ENCODE results near the gene CDH23. TPM values are rescaled to one million over a fixed set of nuclear protein-coding genes. Genes with fewer than 3 reads are reported as not detected.

The CDH23 gene
- total and polyA plus RNA-seq, 9 of the 15 experiments (the other 6 are each of a cell fraction or from before 2014, with no cell fraction given) = 0.18 to 1.2 (median 0.47) TPM

- 41% methylated on average over 8 of the region's 8 CpGs for WGBS (ENCODE audit: insufficient coverage, low coverage, missing lambda C conversion rate)
- Histone ChIP-seq H2AFZ (ENCODE audit: low read depth, low read length) (peak overlapping the region; percentile 70), H3K4me1 (replicated peaks in 1 of 2; ENCODE audit: control insufficient read depth in 2 of 2, insufficient read depth in 2 of 2, low read length in 2 of 2) (peaks cover 31 to 64% of the 10 kb centered on the region in 2 experiments), H3K27ac (ENCODE audit: extremely low read depth, low read depth, low read length) (peak overlapping the region; percentile 37; the same call in 1 of the 3 replicates), H4K20me1 (replicated peaks; ENCODE audit: control insufficient read depth, insufficient read depth, low read length) (no peaks in the 10 kb centered on the region), H3K4me3 (no peak overlapping the region), H3K9me1 (ENCODE audit: control insufficient read depth, insufficient read depth, low read length) (no peaks in the 10 kb centered on the region), H3K36me3 (ENCODE audit: control insufficient read depth, insufficient read depth, low read length) (no peaks in the 10 kb centered on the region), H3K4me2 (ENCODE audit: insufficient read depth, low read length) (peak overlapping the region; percentile 28; the same call in 1 of the 2 replicates), H3K9ac (ENCODE audit: insufficient read depth in 1 of 2, low read depth in 2 of 2, low read length in 2 of 2) (peak overlapping the region; percentile 9 to 73), H3K27me3 (ENCODE audit: control insufficient read depth in 2 of 2, insufficient read depth in 2 of 2, low read length in 2 of 2) (no peaks in the 10 kb centered on the region; a peak in 1 of 5 replicates), H3K9me3 (replicated peaks; ENCODE audit: control insufficient read depth, insufficient read depth, low read depth, low read length) (no peaks in the 10 kb centered on the region), H3K79me2 (ENCODE audit: control insufficient read depth, insufficient read depth, low read length) (no peaks in the 10 kb centered on the region)
- ATAC-seq = peak; percentile 48
- peak; percentile 63 for FAIRE-seq
- ChIA-PET POLR2A (interaction anchor here (0.6 to 2.2 kb wide), 8 partner anchors 8 to 141 kb away, joined by 3 to 8 read pairs (median 3); partner anchors contain the start of gene C10orf105), CTCF (ENCODE audit: low intra/inter-chr PET ratio) (interaction anchor here (1.1 kb wide), 1 partner anchor 168 kb away, joined by 3 read pairs; no protein-coding TSS in a partner anchor)
- in situ Hi-C loops (cut with MboI) (no loop called here), intact Hi-C loops (cut with micrococcal nuclease) (loop anchor here (2.0 kb wide), 1 partner anchor 19 kb away; no protein-coding TSS in a partner anchor)
- peak in 2 of 4 experiments; percentile 42 to 63 for DNase-seq (ENCODE audit: extremely low read depth in 1 of 4, low spot score in 3 of 4)
- no TSS peak for BruUV-seq (replicated peaks)
- TF ChIP-seq HDGF (IDR thresholded peaks at IDR 0.05) = peak; percentile 81
- TF ChIP-seq PRPF4 (IDR thresholded peaks at IDR 0.05; ENCODE audit: insufficient read depth, low read depth, low read length, poor library complexity, severe bottlenecking) = no peak
- no peak for TF ChIP-seq ZKSCAN8 (CRISPR knock-in tag; IDR thresholded peaks at IDR 0.05)
- TF ChIP-seq KDM1A (IDR thresholded peaks at IDR 0.05) = peak in 1 of 2 experiments; percentile 58; a peak in 2 of 4 replicates
- TF ChIP-seq NCOA1 (IDR thresholded peaks at IDR 0.05; ENCODE audit: low read depth) = peak; percentile 27; the same call in 1 of the 2 replicates
- TF ChIP-seq STAT5A (IDR thresholded peaks at IDR 0.05; ENCODE audit: borderline replicate concordance, low read length) = no peak
- TF ChIP-seq ZNF511 (CRISPR knock-in tag; IDR thresholded peaks at IDR 0.05) = no peak
- no peak for TF ChIP-seq POLR2B (IDR thresholded peaks at IDR 0.05; ENCODE audit: low read depth, partially characterized antibody)
- 0 out of 2 replicates have a peak, but pooled peaks have one; percentile 12 for TF ChIP-seq CXXC5 (CRISPR knock-in tag; IDR thresholded peaks at IDR 0.05)
- no peak for TF ChIP-seq FOXJ3 (CRISPR knock-in tag; IDR thresholded peaks at IDR 0.05)
- no peak for TF ChIP-seq WHSC1 (IDR thresholded peaks at IDR 0.05; ENCODE audit: low read length)
- no peak for TF ChIP-seq RBFOX2 (IDR thresholded peaks at IDR 0.05; ENCODE audit: low read depth, low read length)
- no peak for TF ChIP-seq DNMT1 (IDR thresholded peaks at IDR 0.05)
- no peak for TF ChIP-seq ZNF347 (CRISPR knock-in tag; IDR thresholded peaks at IDR 0.05; ENCODE audit: low read depth)
- peak; percentile 19 to 63; a peak in 1 of 4 replicates for TF ChIP-seq TRIM24 (IDR thresholded peaks at IDR 0.05)
- peak; percentile 57 for TF ChIP-seq ETV1 (tag; conservative IDR thresholded peaks at IDR 0.05; ENCODE audit: low read depth)
- TF ChIP-seq TEAD1 (CRISPR knock-in tag; IDR thresholded peaks at IDR 0.05) = 0 out of 4 replicates have a peak, but pooled peaks of 1 of the 2 experiments have one; percentile 30
- no peak for TF ChIP-seq RHOXF2B (CRISPR knock-in tag; conservative IDR thresholded peaks at IDR 0.05)
- TF ChIP-seq MAFF (IDR thresholded peaks at IDR 0.05; ENCODE audit: low read length) = no peak
- TF ChIP-seq SIN3B (IDR thresholded peaks at IDR 0.05; ENCODE audit: low read depth) = peak; percentile 12; the same call in 1 of the 2 replicates
- no peak for TF ChIP-seq ZBTB7A (IDR thresholded peaks at IDR 0.05; ENCODE audit: borderline replicate concordance, control insufficient read depth, low read depth, low read length)
- peak; percentile 62; the same call in 1 of the 2 replicates for TF ChIP-seq LEF1 (IDR thresholded peaks at IDR 0.05)
- no peak for TF ChIP-seq HDAC6 (IDR thresholded peaks at IDR 0.05; ENCODE audit: low read depth, low read length)
- no peak for TF ChIP-seq SAFB2 (IDR thresholded peaks at IDR 0.05; ENCODE audit: borderline replicate concordance, low read depth, low read length, severe bottlenecking)
Measured at GRCh38 chr10:71727738-71728737, 331.3 kb downstream of the CDH23 start.
